Gastroesophageal sphincter (tissue), 4 donors: ENCODE data around the gene GSG1L2. TPM values are rescaled to one million over a fixed set of nuclear protein-coding genes. Genes with fewer than 3 reads are reported as not detected.

Source experiments
- ATAC-seq: fragments of 150-250 bp; one replicate; pipeline ENCODE4 v1.9.1; 2016; ENCODE audit warnings: mild to moderate bottlenecking, moderate library complexity
- H3K27ac ChIP-seq, 4 donors: fragments of 200-600 bp; sonication (generic) in 3 of 4; 1 replicate in 3 of 4; 2 replicates in 1 of 4; pipeline ENCODE4 v1.5.1; 2016 to 2019
- H3K27me3 ChIP-seq: fragments of 200-600 bp; sonication (generic); one replicate; pipeline ENCODE4 v1.5.1; 2019
- H3K36me3 ChIP-seq, 2 donors: fragments of 200-600 bp; sonication (generic); one replicate each; pipeline ENCODE4 v1.5.1; 2019; ENCODE audit warnings: control low read depth in 1 of 2
- H3K4me1 ChIP-seq, 3 donors: fragments of 200-600 bp; sonication (generic); 1 replicate in 2 of 3; 2 replicates in 1 of 3; pipeline ENCODE4 v1.5.1; 2016 to 2019; ENCODE audit warnings: control low read depth in 2 of 3
- H3K4me3 ChIP-seq, 2 donors: fragments of 200-600 bp; sonication (generic); one replicate each; pipeline ENCODE4 v1.5.1; 2019; ENCODE audit warnings: mild to moderate bottlenecking in 1 of 2, moderate library complexity in 1 of 2
- H3K9me3 ChIP-seq, 3 donors: fragments of 200-600 bp; sonication (generic); one replicate each; pipeline ENCODE4 v1.5.1; 2017 to 2019; ENCODE audit warnings: control low read depth in 2 of 3
- CTCF ChIP-seq, 4 experiments: fragments of 200-600 bp in 2 of 4; fragments of 450-650 bp in 2 of 4; sonication (generic) in 1 of 4; IDR thresholded peaks; one replicate each; pipeline ENCODE4 v1.5.1; 2017 to 2019; ENCODE audit warnings: antibody characterized with exemption in 4 of 4, mild to moderate bottlenecking in 2 of 4, moderate library complexity in 2 of 4
- EP300 ChIP-seq: sonication (generic); formaldehyde crosslinking; IDR thresholded peaks from one replicate; pipeline ENCODE4 v1.6.1; 2017; ENCODE audit warnings: antibody characterized with exemption, mild to moderate bottlenecking
- POLR2A ChIP-seq, 2 donors: fragments of 450-650 bp; IDR thresholded peaks; one replicate each; pipeline ENCODE4 v1.6.1; 2017; ENCODE audit warnings: antibody characterized with exemption in 2 of 2, mild to moderate bottlenecking in 2 of 2, moderate library complexity in 1 of 2
- POLR2AphosphoS5 ChIP-seq: sonication (generic); formaldehyde crosslinking; IDR thresholded peaks from one replicate; pipeline ENCODE4 v1.6.1; 2017; ENCODE audit warnings: antibody characterized with exemption
- WGBS, 2 donors: methylation state at CpG; one replicate each; pipeline ENCODE4 v1.1.5; 2018; ENCODE audit warnings: low coverage in 1 of 2; 5-methylcytosine and 5-hydroxymethylcytosine counted together
- total RNA-seq, 4 donors: library from RNA; depleted of rRNA; stranded (reverse); fragments of >200 nt; gene quantifications; one replicate each; pipeline ENCODE4 v1.1.0, GENCODE V29; 2016

The GSG1L2 gene
- total RNA-seq, 4 donors from 2014 or later: not detected

- Histone ChIP-seq H3K36me3 (no peaks in the 10 kb centered on the region), H3K27ac (no peak overlapping the region), H3K9me3 (peaks cover 0 to 1% (median 0%) of the 10 kb centered on the region in 3 donors), H3K27me3 (peaks cover 5% of the 10 kb centered on the region), H3K4me1 (no peaks in the 10 kb centered on the region), H3K4me3 (no peak overlapping the region)
- 69 to 87% methylated on average over 4 to 6 of the region's 7 CpGs for WGBS, 2 donors
- ATAC-seq: no peak
- TF ChIP-seq POLR2AphosphoS5: no peak
- no peak for TF ChIP-seq CTCF (IDR thresholded peaks at IDR 0.05)
- TF ChIP-seq POLR2A (IDR thresholded peaks at IDR 0.05): no peak
Measured at GRCh38 chr17:9798724-9799123, 23.2 kb downstream of the GSG1L2 start.

GRCh38 chr17:9798008-9798407 lies 23.9 kb downstream of the GSG1L2 start:
- H3K4me3 ChIP-seq: no peak overlapping the region
- H3K27ac ChIP-seq: no peak overlapping the region
- TF ChIP-seq EP300: no peak
- TF ChIP-seq CTCF (IDR thresholded peaks at IDR 0.05): no peak
- no peak for TF ChIP-seq POLR2A (IDR thresholded peaks at IDR 0.05)
- no peak for TF ChIP-seq POLR2AphosphoS5
- no peaks in the 10 kb centered on the region for H3K36me3 ChIP-seq
- no peaks in the 10 kb centered on the region for H3K9me3 ChIP-seq
- no peaks in the 10 kb centered on the region for H3K4me1 ChIP-seq
- no peak for ATAC-seq
- 60 to 67% methylated on average over 3 of the region's 3 CpGs for WGBS, 2 donors
- peaks cover 5% of the 10 kb centered on the region for H3K27me3 ChIP-seq

GRCh38 chr17:9792181-9792840 lies 29.6 kb downstream of the GSG1L2 start:
- H3K36me3 ChIP-seq: no peaks in the 10 kb centered on the region
- H3K27ac ChIP-seq: no peak overlapping the region
- no peaks in the 10 kb centered on the region for H3K27me3 ChIP-seq
- TF ChIP-seq POLR2A (IDR thresholded peaks at IDR 0.05): no peak
- TF ChIP-seq CTCF (IDR thresholded peaks at IDR 0.05): no peak
- TF ChIP-seq EP300: no peak
- no peak for TF ChIP-seq POLR2AphosphoS5
- ATAC-seq: no peak
- H3K4me3 ChIP-seq: no peak overlapping the region
- H3K9me3 ChIP-seq: no peaks in the 10 kb centered on the region
- WGBS, 2 donors: 87 to 92% methylated on average over 10 to 12 of the region's 15 CpGs
- peaks cover 0 to 15% (median 2%) of the 10 kb centered on the region in 3 donors for H3K4me1 ChIP-seq

GRCh38 chr17:9790889-9791876 lies 30.7 kb downstream of the GSG1L2 start, which contains the start of gene DHRS7C:
DHRS7C (minus strand) TSS chr17:9791592; CDS start chr17:9791284, 308 bp downstream.
- peaks cover 0 to 15% (median 2%) of the 10 kb centered on the region in 3 donors for H3K4me1 ChIP-seq
- peak within 1 kb of the TSS in 3 of 4 donors; percentile 2 to 40 (median 30) for H3K27ac ChIP-seq
- no peak for ATAC-seq
- no peak within 1 kb of the TSS for H3K4me3 ChIP-seq
- no peaks in the 10 kb centered on the region for H3K27me3 ChIP-seq
- no peak for TF ChIP-seq POLR2A (IDR thresholded peaks at IDR 0.05)
- TF ChIP-seq POLR2AphosphoS5: no peak
- TF ChIP-seq EP300: no peak
- no peak for TF ChIP-seq CTCF (IDR thresholded peaks at IDR 0.05)
- H3K9me3 ChIP-seq: no peaks in the 10 kb centered on the region
- WGBS, 2 donors: 43 to 60% methylated on average over 2 to 5 of the region's 15 CpGs
- H3K36me3 ChIP-seq: no peaks in the 10 kb centered on the region
